GM12878 (cell line): ENCODE measurements around the gene ALPK1. TPM values are rescaled to one million over a fixed set of nuclear protein-coding genes. Genes with fewer than 3 reads are reported as not detected.

Experiments used
- ATAC-seq: fragments of 200-7000 bp; cut with Tn5 transposase; 3 replicates; pipeline ENCODE4 v1.9.1; 2020; ENCODE audit warnings: mild to moderate bottlenecking, moderate library complexity
- BruUV-seq: library from RNA; stranded (reverse); fragments of 400-500 nt; replicated peaks from 2 replicates; lab custom pipeline; 2021; lab: Mats Ljungman, UMichigan
- CTCF ChIA-PET: fragments of 300-600 bp; sonication (Branson Sonifier 250); formaldehyde crosslinking; extraction: SDS; loops from one replicate; lab custom pipeline; 2021; ENCODE audit warnings: inconsistent platforms; lab: Yijun Ruan, JAX
- POLR2A ChIA-PET: fragments of 350-600 bp; formaldehyde crosslinking; extraction: SDS; loops from one replicate; lab custom pipeline; 2021; ENCODE audit warnings: inconsistent platforms; lab: Charles Lee
- RAD21 ChIA-PET: fragments of 300-600 bp; sonication (Branson Sonifier 250); formaldehyde crosslinking; loops from one replicate; lab custom pipeline; 2023; ENCODE audit warnings: antibody characterized with exemption; ENCODE audit not compliant: unreplicated experiment; lab: Charles Lee
- SMC1A ChIA-PET: fragments of 300-600 bp; sonication (Branson Sonifier 250); formaldehyde crosslinking; loops from one replicate; lab custom pipeline; 2023; ENCODE audit not compliant: unreplicated experiment, uncharacterized antibody; lab: Charles Lee
- DNase-seq: peaks from one replicate; pipeline ENCODE4 v3.0.0-alpha.2; 2011; ENCODE audit warnings: low read depth, low spot score
- FAIRE-seq: peaks from 3 replicates; lab custom pipeline; 2011; peaks lifted over from hg19 to GRCh38; lab: Jason Lieb, UNC
- H2AFZ ChIP-seq: 2 replicates; pipeline ENCODE4 v1.6.0; 2011; ENCODE audit warnings: low read depth, low read length, control low read depth; ENCODE audit not compliant: control insufficient read depth
- H3K27ac ChIP-seq: 2 replicates; pipeline ENCODE4 v1.5.1; 2011; ENCODE audit warnings: control low read depth; ENCODE audit not compliant: control insufficient read depth, insufficient read depth
- H3K27me3 ChIP-seq, 2 experiments: replicated peaks in 1 of 2; 2 replicates each; pipeline versions ENCODE4 v1.6.0 to v1.6.1; 2011; ENCODE audit warnings: low read length in 1 of 2; ENCODE audit not compliant: control insufficient read depth in 2 of 2, insufficient read depth in 2 of 2
- H3K36me3 ChIP-seq, 2 experiments: 2 replicates each; pipeline ENCODE4 v1.5.1; 2011; ENCODE audit warnings: low read length in 1 of 2; ENCODE audit not compliant: control insufficient read depth in 2 of 2, insufficient read depth in 2 of 2
- H3K4me1 ChIP-seq: 2 replicates; pipeline ENCODE4 v1.6.1; 2011; ENCODE audit warnings: mild to moderate bottlenecking, low read length, moderate library complexity, mixed read lengths; ENCODE audit not compliant: control insufficient read depth, insufficient read depth
- H3K4me2 ChIP-seq: 2 replicates; pipeline ENCODE4 v1.6.0; 2011; ENCODE audit warnings: control low read depth; ENCODE audit not compliant: control insufficient read depth, insufficient read depth
- H3K4me3 ChIP-seq: fragments of 200-600 bp; sonication (generic); 2 replicates; pipeline ENCODE4 v1.5.1; 2016
- H3K79me2 ChIP-seq: 2 replicates; pipeline ENCODE4 v1.6.0; 2011; ENCODE audit warnings: low read length; ENCODE audit not compliant: control insufficient read depth, insufficient read depth
- H3K9ac ChIP-seq: 2 replicates; pipeline ENCODE4 v1.8.0; 2011; ENCODE audit warnings: low read length, control low read depth, mixed read lengths; ENCODE audit not compliant: control insufficient read depth, insufficient read depth
- H3K9me3 ChIP-seq: replicated peaks from 3 replicates; pipeline ENCODE4 v1.5.1; 2011; ENCODE audit warnings: mild to moderate bottlenecking, low read length; ENCODE audit not compliant: control insufficient read depth, insufficient read depth
- H4K20me1 ChIP-seq: 2 replicates; pipeline ENCODE4 v1.6.0; 2011; ENCODE audit not compliant: control insufficient read depth, insufficient read depth
- CEBPB ChIP-seq, 2 experiments: fragments of 150-350 bp in 1 of 2; IDR thresholded peaks; 2 replicates each; pipeline ENCODE4 v1.6.1; 2012 to 2014; ENCODE audit warnings: low read depth in 2 of 2, low read length in 2 of 2, borderline replicate concordance in 1 of 2, inconsistent platforms in 1 of 2
- CTCF ChIP-seq, 3 experiments: IDR thresholded peaks in 2 of 3; conservative IDR thresholded peaks in 1 of 3; 2 replicates each; pipeline ENCODE4 v1.5.1; 2011; ENCODE audit warnings: low read depth in 3 of 3, low read length in 3 of 3, mild to moderate bottlenecking in 3 of 3, control low read depth in 2 of 3, moderate library complexity in 2 of 3, inconsistent platforms in 1 of 3, mixed read lengths in 1 of 3; ENCODE audit not compliant: control insufficient read depth in 2 of 3, insufficient read depth in 1 of 3; ENCODE audit errors: extremely low read depth in 1 of 3
- E2F8 ChIP-seq: fragments of 450-650 bp; IDR thresholded peaks from 2 replicates; pipeline ENCODE4 v1.6.1; 2018; ENCODE audit warnings: mild to moderate bottlenecking, low read depth, moderate library complexity; ENCODE audit not compliant: partially characterized antibody
- HDGF ChIP-seq: fragments of 450-650 bp; IDR thresholded peaks from 2 replicates; pipeline ENCODE4 v1.6.1; 2016; ENCODE audit warnings: antibody characterized with exemption
- MTA3 ChIP-seq: IDR thresholded peaks from 2 replicates; pipeline ENCODE4 v1.6.1; 2012; ENCODE audit warnings: low read length, inconsistent platforms, borderline replicate concordance
- MYC ChIP-seq: IDR thresholded peaks from 2 replicates; pipeline ENCODE4 v1.6.1; 2011; ENCODE audit warnings: mild to moderate bottlenecking, low read length, moderate library complexity, inconsistent platforms; ENCODE audit not compliant: insufficient read depth, insufficient replicate concordance, insufficient read length, severe bottlenecking
- PML ChIP-seq: IDR thresholded peaks from 2 replicates; pipeline ENCODE4 v1.6.1; 2012; ENCODE audit warnings: low read length, inconsistent platforms
- POU2F2 ChIP-seq: IDR thresholded peaks from 3 replicates; pipeline ENCODE4 v1.6.1; 2011; ENCODE audit warnings: low read depth, mild to moderate bottlenecking, low read length, borderline replicate concordance
- RAD21 ChIP-seq: IDR thresholded peaks from 2 replicates; pipeline ENCODE4 v1.6.1; 2011; ENCODE audit warnings: mild to moderate bottlenecking, low read depth, low read length, moderate library complexity; ENCODE audit not compliant: insufficient read depth
- SMAD1 ChIP-seq: fragments of 450-650 bp; IDR thresholded peaks from 2 replicates; pipeline ENCODE4 v1.6.1; 2018; ENCODE audit warnings: mild to moderate bottlenecking, low read depth; ENCODE audit not compliant: partially characterized antibody
- SRF ChIP-seq, 2 experiments: IDR thresholded peaks; 2 replicates each; pipeline ENCODE4 v1.6.1; 2011; ENCODE audit warnings: low read depth in 2 of 2, low read length in 2 of 2, mild to moderate bottlenecking in 1 of 2, moderate library complexity in 1 of 2
- TCF3 ChIP-seq: IDR thresholded peaks from 2 replicates; pipeline ENCODE4 v1.6.1; 2012; ENCODE audit warnings: low read depth, mild to moderate bottlenecking, low read length, borderline replicate concordance; ENCODE audit not compliant: insufficient read depth
- USF1 ChIP-seq: IDR thresholded peaks from 2 replicates; pipeline ENCODE4 v1.6.1; 2011; ENCODE audit warnings: borderline replicate concordance, low read depth, mild to moderate bottlenecking, moderate library complexity, mixed read lengths, low read length; ENCODE audit not compliant: insufficient read depth; ENCODE audit errors: extremely low read length
- ZBTB33 ChIP-seq: fragments of 450-650 bp; IDR thresholded peaks from 2 replicates; pipeline ENCODE4 v1.6.1; 2017; ENCODE audit warnings: mild to moderate bottlenecking
- WGBS: methylation state at CpG from one replicate; pipeline ENCODE4 v1.1.6; 2016; ENCODE audit warnings: low lambda C conversion rate; ENCODE audit not compliant: insufficient replicate concordance, insufficient coverage; ENCODE audit errors: missing lambda C conversion rate; 5-methylcytosine and 5-hydroxymethylcytosine counted together
- in situ Hi-C: fragments of 300-500 bp; cut with MboI; formaldehyde crosslinking; loops from 9 replicates; pipeline ENCODE4 v1.14.3; 2018; ENCODE audit warnings: mixed read lengths
- intact Hi-C: fragments of 100-400 bp; cut with micrococcal nuclease; formaldehyde crosslinking; loops from one replicate; pipeline ENCODE4 v1.14.2; 2022; ENCODE audit not compliant: unreplicated experiment
- polyA plus RNA-seq, 11 experiments: library from polyadenylated mRNA; depleted of rRNA in 4 of 11; unstranded in 6 of 11; stranded (reverse) in 5 of 11; fragments of >200 nt; fragmentation: Nextera tagmentation in 4 of 11; fragmentation: Illumina TruSeq in 1 of 11; extraction: Ambion mirVana in 4 of 11; extraction: Trizol in 1 of 11; gene quantifications; 1 replicate in 1 of 11; 2 replicates in 10 of 11; pipeline versions ENCODE4 v1.2.1 to v1.2.3, GENCODE V29; 2011 to 2016; ENCODE audit warnings: inconsistent platforms in 2 of 11, missing spikeins in 2 of 11, low read depth in 1 of 11
- total RNA-seq, 4 experiments: library from RNA; depleted of rRNA in 3 of 4; stranded (reverse); fragments of >200 nt in 3 of 4; fragmentation: Illumina TruSeq in 1 of 4; extraction: Trizol in 1 of 4; gene quantifications; 2 replicates each; pipeline versions ENCODE4 v1.2.1 to v1.2.3, GENCODE V29; 2013 to 2021

The ALPK1 gene
- total and polyA plus RNA-seq, 10 of the 15 experiments (the other 5 are each of a cell fraction or from before 2014, with no cell fraction given): 8.5 to 32.3 (median 22.6) TPM

GRCh38 chr4:112411781-112412550 is 114.8 kb downstream of the ALPK1 start:
- no peak for ATAC-seq
- no peak overlapping the region for H2AFZ ChIP-seq
- RAD21 ChIA-PET: interaction anchor here (0.7 kb wide), 1 partner anchor 129 kb away, joined by 5 read pairs; no protein-coding TSS in a partner anchor
- CTCF ChIA-PET: no interaction called here
- no peaks in the 10 kb centered on the region for H4K20me1 ChIP-seq
- H3K27ac ChIP-seq: no peak overlapping the region
- H3K4me3 ChIP-seq: no peak overlapping the region
- H3K27me3 ChIP-seq: no peaks in the 10 kb centered on the region
- H3K36me3 ChIP-seq: peaks cover 0 to 3% of the 10 kb centered on the region in 2 experiments; a peak in 1 of 4 replicates
- no peaks in the 10 kb centered on the region for H3K9me3 ChIP-seq
- no peak for FAIRE-seq
- no peak for DNase-seq
- no peaks in the 10 kb centered on the region for H3K79me2 ChIP-seq
- POLR2A ChIA-PET: interaction anchor here (0.6 kb wide), 1 partner anchor 49 kb away, joined by 4 read pairs; no protein-coding TSS in a partner anchor
- intact Hi-C loops: no loop called here
- H3K4me2 ChIP-seq: no peak overlapping the region
- in situ Hi-C loops: no loop called here
- no TSS peak for BruUV-seq
- H3K9ac ChIP-seq: no peak overlapping the region
- no peaks in the 10 kb centered on the region for H3K4me1 ChIP-seq
- SMC1A ChIA-PET: no interaction called here
- WGBS: 96% methylated on average over 21 of the region's 32 CpGs
- TF ChIP-seq USF1 (no peak), SMAD1 (no peak), HDGF (no peak), PML (no peak), MYC (no peak), RAD21 (no peak), MTA3 (no peak), TCF3 (no peak), POU2F2 (no peak), E2F8 (no peak), ZBTB33 (no peak), CTCF (IDR thresholded peaks at IDR 0.05 in 2 of 3, conservative IDR thresholded peaks at IDR 0.05 in 1 of 3; ENCODE audit: control insufficient read depth in 2 of 3, extremely low read depth in 1 of 3, insufficient read depth in 1 of 3, low read depth in 3 of 3, low read length in 3 of 3) (no peak), SRF (IDR thresholded peaks at IDR 0.05; ENCODE audit: low read depth in 2 of 2, low read length in 2 of 2) (no peak), CEBPB (IDR thresholded peaks at IDR 0.05; ENCODE audit: borderline replicate concordance in 1 of 2, low read depth in 2 of 2, low read length in 2 of 2) (no peak)
